SJCRH30 (cell line): ENCODE data around the gene ZNF195. TPM values are rescaled to one million over a fixed set of nuclear protein-coding genes. Genes with fewer than 3 reads are reported as not detected.
"Not testable (repeated sequence)": the region's sequence is repeated elsewhere in the genome, so short reads cannot be mapped to it uniquely, and the experiment has no call there.

Experiments used
- DNase-seq, 2 experiments: peaks; one replicate each; pipeline ENCODE4 v3.0.0-alpha.2; 2015 to 2020
- H3K27ac ChIP-seq: fragments of 250-450 bp; sonication (Bioruptor Pico); 2 replicates; pipeline ENCODE4 v1.5.1; 2020; ENCODE audit warnings: mild to moderate bottlenecking, moderate library complexity
- H3K27me3 ChIP-seq: fragments of 250-450 bp; sonication (Bioruptor Pico); 2 replicates; pipeline ENCODE4 v1.5.1; 2020; ENCODE audit warnings: mild to moderate bottlenecking, moderate library complexity
- H3K36me3 ChIP-seq: fragments of 250-450 bp; sonication (Bioruptor Pico); 2 replicates; pipeline ENCODE4 v1.5.1; 2020; ENCODE audit warnings: mild to moderate bottlenecking, moderate library complexity
- H3K4me1 ChIP-seq: fragments of 250-450 bp; sonication (Bioruptor Pico); 2 replicates; pipeline ENCODE4 v1.5.1; 2020; ENCODE audit warnings: mild to moderate bottlenecking, moderate library complexity
- H3K4me3 ChIP-seq: fragments of 250-450 bp; sonication (Bioruptor Pico); 2 replicates; pipeline ENCODE4 v1.5.1; 2020; ENCODE audit warnings: mild to moderate bottlenecking, moderate library complexity
- H3K9me3 ChIP-seq: fragments of 250-450 bp; sonication (Bioruptor Pico); replicated peaks from 2 replicates; pipeline ENCODE4 v1.5.1; 2020; ENCODE audit warnings: mild to moderate bottlenecking, moderate library complexity
- total RNA-seq: library from RNA; depleted of rRNA; stranded (reverse); fragments of >200 nt; shearing (Covaris generic); gene quantifications from 2 replicates; pipeline ENCODE4 v1.2.3, GENCODE V29; 2014

ZNF195 gene
- total RNA-seq, 1 experiment from 2014 or later: 44.8 TPM

- H3K27ac ChIP-seq, H3K4me3 ChIP-seq, H3K4me1 ChIP-seq, H3K36me3 ChIP-seq, H3K9me3 ChIP-seq, H3K27me3 ChIP-seq: not testable (repeated sequence)
- DNase-seq: peak in 1 of 2 experiments; percentile 8
These were observed 29.2 kb upstream of the ZNF195 start for GRCh38 chr11:3408058-3408605.

GRCh38 chr11:3406937-3407336 is 28.0 kb upstream of the ZNF195 start:
- not testable (repeated sequence) for DNase-seq, H3K4me3 ChIP-seq, H3K27me3 ChIP-seq, H3K36me3 ChIP-seq, H3K9me3 ChIP-seq, H3K27ac ChIP-seq, H3K4me1 ChIP-seq

DNA sequence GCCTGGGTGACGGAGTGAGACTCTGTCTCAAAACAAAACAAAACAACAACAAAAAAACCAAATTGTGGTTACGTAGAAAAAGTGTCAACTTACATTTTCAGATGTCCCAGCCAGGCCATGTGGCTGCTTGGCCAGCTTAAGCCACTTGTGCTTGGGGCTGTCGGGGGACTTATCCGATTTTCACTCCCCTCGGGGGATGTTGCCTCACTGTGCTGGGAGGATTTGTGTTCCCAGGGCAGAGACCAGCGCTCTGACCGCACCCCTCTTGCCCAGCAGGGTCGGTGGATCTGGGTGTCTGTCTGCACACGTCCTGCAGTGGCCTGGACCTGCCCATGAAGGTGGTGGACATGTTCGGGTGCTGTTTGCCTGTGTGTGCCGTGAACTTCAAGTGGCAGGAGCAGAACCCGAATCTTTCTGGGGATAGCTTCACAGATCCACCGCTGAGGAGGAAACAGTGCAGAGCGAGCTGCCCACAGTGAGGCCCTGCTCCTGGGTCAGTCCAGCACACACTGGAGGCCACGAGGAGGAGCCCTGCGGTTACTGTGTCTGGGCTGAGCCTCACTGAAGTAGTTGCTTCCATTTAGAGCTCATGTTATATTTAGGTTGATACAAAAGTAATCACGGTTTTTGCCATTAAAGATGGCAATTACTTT is 27.4 kb upstream of the ZNF195 start:
- not testable (repeated sequence) for H3K27me3 ChIP-seq, H3K9me3 ChIP-seq, DNase-seq, H3K27ac ChIP-seq, H3K4me3 ChIP-seq, H3K4me1 ChIP-seq, H3K36me3 ChIP-seq

DNA sequence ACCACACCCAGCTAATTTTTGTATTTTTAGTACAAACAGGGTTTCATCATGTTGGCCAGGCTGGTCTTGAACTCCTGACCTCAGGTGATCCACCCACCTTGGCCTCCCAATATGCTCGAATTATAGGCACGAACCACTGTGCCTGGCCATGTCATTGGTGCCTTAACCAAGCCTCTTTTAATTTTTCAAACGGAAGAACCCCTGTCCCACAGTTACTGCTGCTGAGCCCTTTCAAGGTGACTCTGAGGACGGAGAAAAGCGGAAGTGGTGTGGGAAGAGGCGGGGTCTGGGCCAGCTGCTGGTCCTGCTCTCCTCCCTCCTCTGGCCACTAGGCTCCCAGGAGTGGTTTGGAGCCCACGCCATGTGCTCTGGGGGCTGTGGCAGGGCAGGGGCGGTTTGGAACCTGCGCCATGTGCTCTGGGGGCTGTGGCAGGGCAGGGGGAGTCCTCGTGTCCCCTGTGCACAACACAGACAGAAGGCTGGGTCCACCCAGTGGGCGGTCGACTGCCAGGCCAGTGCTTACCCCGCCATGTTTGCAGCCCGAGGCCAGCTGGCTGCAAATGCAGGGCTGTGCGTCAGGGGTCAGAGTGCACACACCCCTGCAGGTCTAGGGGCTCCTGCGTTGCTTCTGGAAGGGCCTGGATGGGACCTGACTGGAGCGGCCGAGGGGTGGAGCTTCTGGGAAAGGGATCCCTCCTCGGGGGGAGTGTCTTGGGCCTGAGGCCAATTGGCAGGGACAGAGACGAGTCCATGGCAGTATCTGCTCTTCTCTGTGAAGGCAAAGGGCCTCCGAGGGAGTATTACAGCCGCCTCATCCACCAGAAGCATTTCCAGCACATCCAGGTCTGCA is 25.4 kb upstream of the ZNF195 start:
- H3K27me3 ChIP-seq, H3K4me1 ChIP-seq, H3K27ac ChIP-seq, DNase-seq, H3K36me3 ChIP-seq, H3K4me3 ChIP-seq, H3K9me3 ChIP-seq: not testable (repeated sequence)

GRCh38 chr11:3402861-3403250 is 23.9 kb upstream of the ZNF195 start:
- not testable (repeated sequence) for H3K4me3 ChIP-seq, DNase-seq, H3K27ac ChIP-seq, H3K9me3 ChIP-seq, H3K36me3 ChIP-seq, H3K27me3 ChIP-seq, H3K4me1 ChIP-seq

DNA sequence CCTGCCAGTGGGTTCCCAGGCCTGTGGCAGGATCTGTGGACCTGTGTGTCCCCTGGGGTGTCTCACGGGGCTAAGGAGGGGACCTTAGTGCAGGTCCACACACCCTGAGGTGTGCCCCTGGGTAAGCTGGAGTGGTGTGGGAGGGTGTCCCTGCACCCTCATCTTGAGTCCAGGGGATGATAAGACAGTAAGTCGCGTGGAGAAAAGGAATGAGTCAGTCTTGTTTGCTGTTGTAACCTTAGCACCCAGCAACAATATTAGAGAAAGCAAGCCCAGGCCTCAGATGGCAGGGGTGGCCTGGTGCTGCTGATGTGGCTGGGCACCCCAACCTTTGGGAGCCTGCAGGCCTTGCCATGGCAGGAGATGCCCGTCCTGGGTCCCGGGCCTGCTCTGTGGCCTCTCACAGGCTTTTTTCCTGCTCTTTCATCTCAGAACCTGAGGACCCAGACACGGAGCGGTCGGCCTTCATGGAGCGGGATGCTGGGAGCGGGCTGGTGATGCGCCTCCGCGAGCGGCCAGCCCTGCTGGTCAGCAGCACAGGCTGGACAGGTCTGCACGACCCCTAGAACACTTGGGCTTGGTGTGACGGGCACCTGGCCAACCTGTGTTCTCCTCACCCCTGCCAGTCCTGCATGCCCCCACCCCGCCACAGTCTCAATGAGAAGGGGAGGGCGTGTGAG is 23.4 kb upstream of the ZNF195 start:
- not testable (repeated sequence) for H3K4me3 ChIP-seq, H3K9me3 ChIP-seq, H3K36me3 ChIP-seq, H3K27me3 ChIP-seq, H3K27ac ChIP-seq, H3K4me1 ChIP-seq, DNase-seq

DNA sequence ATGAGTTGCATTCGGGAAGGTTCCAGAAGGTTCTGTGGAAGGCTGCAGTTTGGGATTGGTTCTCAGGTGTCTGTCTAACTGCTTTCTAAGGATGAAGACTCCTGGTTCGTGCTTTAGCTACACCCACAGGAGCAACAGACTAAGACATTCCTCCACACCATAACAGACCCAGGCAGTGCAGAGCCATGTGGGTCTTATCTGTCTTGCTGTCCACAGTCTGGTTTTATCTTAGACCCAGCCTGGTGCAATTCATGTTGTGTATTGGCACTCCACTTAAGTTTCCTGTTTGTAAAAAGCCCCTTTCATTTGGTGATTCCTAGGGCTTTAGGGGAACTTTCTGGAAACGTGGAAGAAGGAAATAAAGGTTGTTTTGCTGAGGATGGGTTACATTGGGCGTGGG is 22.1 kb upstream of the ZNF195 start:
- H3K36me3 ChIP-seq, H3K27me3 ChIP-seq, H3K4me1 ChIP-seq, DNase-seq, H3K4me3 ChIP-seq, H3K9me3 ChIP-seq, H3K27ac ChIP-seq: not testable (repeated sequence)

GRCh38 chr11:3398509-3398908 is 19.6 kb upstream of the ZNF195 start:
- not testable (repeated sequence) for H3K27ac ChIP-seq, DNase-seq, H3K36me3 ChIP-seq, H3K4me1 ChIP-seq, H3K27me3 ChIP-seq, H3K4me3 ChIP-seq, H3K9me3 ChIP-seq

GRCh38 chr11:3398106-3398505 is 19.2 kb upstream of the ZNF195 start:
- H3K36me3 ChIP-seq, H3K4me3 ChIP-seq, H3K9me3 ChIP-seq, H3K27ac ChIP-seq, H3K27me3 ChIP-seq, DNase-seq, H3K4me1 ChIP-seq: not testable (repeated sequence)

- H3K4me3 ChIP-seq, H3K27ac ChIP-seq, H3K4me1 ChIP-seq, H3K36me3 ChIP-seq, DNase-seq, H3K9me3 ChIP-seq, H3K27me3 ChIP-seq: not testable (repeated sequence)
These were observed 18.3 kb upstream of the ZNF195 start for GRCh38 chr11:3397210-3397609.

GRCh38 chr11:3395468-3395867 is 16.5 kb upstream of the ZNF195 start:
- not testable (repeated sequence) for H3K4me1 ChIP-seq, H3K27me3 ChIP-seq, H3K36me3 ChIP-seq, DNase-seq, H3K9me3 ChIP-seq, H3K4me3 ChIP-seq, H3K27ac ChIP-seq

DNA sequence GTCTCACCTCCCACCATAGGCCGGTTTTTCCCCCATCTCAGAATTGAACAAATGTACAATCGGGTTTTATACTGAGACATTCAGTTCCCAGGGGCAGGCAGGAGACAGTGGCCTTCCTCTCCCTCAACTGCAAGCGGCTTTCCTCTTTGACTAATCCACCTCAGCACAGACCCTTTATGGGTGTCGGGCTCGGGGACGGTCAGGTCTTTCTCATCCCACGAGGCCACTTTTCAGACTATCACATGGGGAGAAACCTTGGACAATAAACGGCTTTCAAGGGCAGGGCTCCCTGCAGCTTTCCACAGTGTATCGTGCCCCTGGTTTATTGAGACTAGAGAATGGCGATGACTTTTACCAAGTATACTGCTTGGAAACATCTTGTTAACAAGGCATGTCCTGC is 16.0 kb upstream of the ZNF195 start:
- H3K36me3 ChIP-seq, H3K9me3 ChIP-seq, H3K4me1 ChIP-seq, DNase-seq, H3K27ac ChIP-seq, H3K4me3 ChIP-seq, H3K27me3 ChIP-seq: not testable (repeated sequence)

- not testable (repeated sequence) for H3K4me3 ChIP-seq, H3K4me1 ChIP-seq, H3K27me3 ChIP-seq, H3K9me3 ChIP-seq, H3K27ac ChIP-seq, DNase-seq, H3K36me3 ChIP-seq
These were observed 14.5 kb upstream of the ZNF195 start for GRCh38 chr11:3393450-3393849.

DNA sequence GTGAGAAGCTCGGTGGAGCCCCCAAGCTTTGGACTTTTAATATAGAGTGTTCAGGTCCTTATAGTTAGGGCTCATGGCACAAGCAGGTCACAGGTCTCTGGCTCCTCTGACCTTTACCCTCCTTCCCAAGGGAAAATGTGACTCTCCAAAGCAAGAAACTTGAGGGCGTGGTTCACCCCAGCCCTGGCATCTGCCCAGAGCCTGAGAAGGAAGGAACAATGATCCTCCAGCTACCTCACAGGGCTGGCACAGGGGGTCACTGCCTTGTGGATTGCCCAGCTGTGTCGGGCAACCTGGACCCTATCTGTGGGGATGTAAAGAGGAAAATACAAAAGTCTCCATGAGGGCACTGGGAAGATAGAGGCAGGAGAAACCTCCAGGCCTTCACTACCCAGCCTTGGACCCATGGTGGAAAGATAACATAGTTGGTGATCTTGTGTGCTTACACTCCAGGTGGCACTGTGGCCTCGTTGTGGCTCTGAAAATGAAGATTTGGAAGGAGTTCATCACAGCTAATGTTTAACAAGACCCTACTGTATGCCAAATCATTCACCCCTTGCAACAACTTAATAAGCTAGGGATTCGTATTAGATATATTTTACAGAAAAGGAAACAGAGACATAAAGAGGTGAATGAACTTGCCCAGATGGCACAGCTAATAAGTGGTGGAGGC is 3.8 kb upstream of the ZNF195 start:
- peaks cover 4% of the 10 kb centered on the region; the same call in 1 of the 2 replicates for H3K4me1 ChIP-seq
- H3K4me3 ChIP-seq: no peak overlapping the region
- peaks cover under 1% of the 10 kb centered on the region for H3K36me3 ChIP-seq
- DNase-seq: no peak
- no peaks in the 10 kb centered on the region; the same call in 1 of the 2 replicates for H3K9me3 ChIP-seq
- no peak overlapping the region for H3K27ac ChIP-seq
- H3K27me3 ChIP-seq: no peaks in the 10 kb centered on the region

DNA sequence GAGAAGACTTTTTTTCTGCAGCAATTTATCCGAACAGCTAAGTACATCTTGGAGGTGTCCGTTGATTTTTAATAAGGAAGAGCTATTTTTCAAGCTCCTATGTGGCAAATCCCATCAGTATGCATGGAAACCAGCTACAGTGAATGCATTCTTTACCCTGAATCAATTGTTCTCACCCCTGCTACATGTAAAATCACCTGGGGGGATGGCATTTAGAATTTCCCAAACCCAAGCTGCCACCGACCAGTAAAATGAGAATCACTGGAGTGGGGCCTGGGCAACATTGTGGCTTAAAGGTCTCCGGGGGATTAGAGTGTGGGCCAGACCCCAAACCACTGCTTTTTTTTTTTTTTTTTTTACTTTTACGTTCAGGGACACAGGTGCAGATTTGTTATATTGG is 2.8 kb upstream of the ZNF195 start:
- Histone ChIP-seq H3K27ac (no peak overlapping the region), H3K9me3 (peaks cover 7% of the 10 kb centered on the region), H3K27me3 (no peaks in the 10 kb centered on the region), H3K36me3 (peaks cover 10% of the 10 kb centered on the region), H3K4me1 (peaks cover 4% of the 10 kb centered on the region; the same call in 1 of the 2 replicates), H3K4me3 (no peak overlapping the region)
- DNase-seq: no peak
